GM19193 (cell line): ENCODE measurements around the gene UCK1.

Source experiments
- POLR2A ChIP-seq: IDR thresholded peaks from 4 replicates; pipeline ENCODE4 v1.6.1; 2011; ENCODE audit not compliant: insufficient read depth, insufficient read length; ENCODE audit errors: extremely low read depth

UCK1 gene

DNA sequence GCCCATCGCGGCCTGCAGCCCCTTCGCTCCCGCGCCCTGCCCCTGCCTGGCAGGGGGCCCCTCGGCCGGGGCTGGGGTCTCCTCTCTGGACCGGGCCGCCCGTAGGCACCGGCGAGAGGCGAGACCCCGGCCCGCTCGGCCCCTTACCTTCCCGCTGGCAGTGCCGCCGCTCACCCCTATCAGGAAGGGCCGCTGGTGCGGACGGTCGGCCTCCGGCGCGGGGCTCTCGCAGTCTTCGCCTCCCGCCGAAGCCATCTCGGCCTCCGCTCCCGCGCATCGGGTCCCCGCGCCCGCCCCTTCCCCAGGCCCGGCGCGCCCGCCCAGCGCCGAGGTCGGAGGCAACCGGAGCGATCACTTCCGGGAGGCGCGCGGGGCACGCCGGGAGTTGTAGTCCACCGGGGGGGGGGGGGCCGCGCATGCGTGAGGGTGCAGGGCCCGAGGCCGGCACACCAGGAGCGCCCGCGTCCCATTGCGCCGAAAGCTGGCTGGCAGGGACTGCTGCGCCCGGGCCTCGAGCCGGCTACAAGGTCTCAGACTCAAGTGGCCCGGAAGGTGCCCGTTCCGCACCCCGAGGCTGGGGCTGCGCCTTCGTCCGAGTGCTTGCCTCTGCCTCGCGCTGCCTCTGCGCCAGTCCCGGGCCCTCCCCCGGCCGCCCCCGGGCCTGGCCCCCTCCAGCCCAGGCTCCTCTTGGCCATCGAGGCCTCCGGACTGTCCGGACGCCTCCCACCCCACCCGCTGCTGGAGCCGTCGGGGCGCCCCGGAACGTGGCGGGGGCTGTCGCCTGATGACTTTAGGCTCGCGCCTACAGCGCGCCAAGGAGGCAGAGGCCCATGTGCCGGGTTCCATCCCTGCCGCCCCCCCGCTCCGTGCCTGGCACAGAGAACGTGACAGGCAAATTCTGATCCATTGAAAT, at the start of gene UCK1:
Gene UCK1, minus strand, starts transcription at position 344 of the 913 bp plus-strand sequence. Its CDS starts 89 bp downstream, at position 255.
- peak; percentile 54 for TF ChIP-seq POLR2A

DNA sequence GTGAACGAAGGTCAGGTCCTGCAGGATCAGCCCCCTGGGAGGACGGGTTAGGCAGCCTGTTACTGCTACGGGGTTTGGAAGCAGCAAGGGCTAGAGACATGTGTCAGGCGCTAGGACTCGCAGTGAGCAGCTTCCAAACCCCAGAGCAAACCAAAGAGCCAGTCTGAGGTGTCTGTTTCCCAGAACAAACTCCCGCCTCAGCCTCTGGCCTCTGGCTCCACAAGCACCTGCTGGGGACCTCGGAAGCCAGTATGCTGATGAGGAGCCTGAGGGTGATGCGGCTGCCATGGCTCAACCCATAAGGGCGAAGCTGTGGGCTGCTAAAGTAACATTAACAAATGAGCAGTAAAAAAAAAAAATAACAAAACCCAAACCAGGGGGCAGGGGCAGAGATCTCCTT, 49.3 kb upstream of the UCK1 start:
- TF ChIP-seq POLR2A, result no peak

DNA sequence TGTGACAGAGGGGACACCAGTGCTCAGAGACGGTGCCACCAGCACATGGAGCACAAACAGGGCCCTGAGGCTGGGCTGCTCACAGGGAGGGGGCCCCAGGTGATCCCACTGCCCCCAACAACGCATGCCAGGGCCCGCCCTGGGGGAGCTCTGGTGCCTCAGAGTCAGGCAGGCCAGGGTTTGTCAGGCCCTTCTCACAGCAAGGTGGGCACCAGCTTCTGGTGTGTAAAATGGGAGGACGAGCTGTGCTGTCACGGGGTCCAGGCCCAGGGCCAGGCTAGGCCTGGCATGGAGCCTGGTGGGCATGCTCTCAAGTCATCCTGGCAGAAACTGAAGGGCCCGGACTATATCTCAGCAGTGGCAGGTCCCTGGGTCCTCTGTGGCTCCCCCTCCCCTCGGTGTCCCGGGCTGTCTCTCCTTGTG, 48.7 kb upstream of the UCK1 start:
- no peak for TF ChIP-seq POLR2A

DNA sequence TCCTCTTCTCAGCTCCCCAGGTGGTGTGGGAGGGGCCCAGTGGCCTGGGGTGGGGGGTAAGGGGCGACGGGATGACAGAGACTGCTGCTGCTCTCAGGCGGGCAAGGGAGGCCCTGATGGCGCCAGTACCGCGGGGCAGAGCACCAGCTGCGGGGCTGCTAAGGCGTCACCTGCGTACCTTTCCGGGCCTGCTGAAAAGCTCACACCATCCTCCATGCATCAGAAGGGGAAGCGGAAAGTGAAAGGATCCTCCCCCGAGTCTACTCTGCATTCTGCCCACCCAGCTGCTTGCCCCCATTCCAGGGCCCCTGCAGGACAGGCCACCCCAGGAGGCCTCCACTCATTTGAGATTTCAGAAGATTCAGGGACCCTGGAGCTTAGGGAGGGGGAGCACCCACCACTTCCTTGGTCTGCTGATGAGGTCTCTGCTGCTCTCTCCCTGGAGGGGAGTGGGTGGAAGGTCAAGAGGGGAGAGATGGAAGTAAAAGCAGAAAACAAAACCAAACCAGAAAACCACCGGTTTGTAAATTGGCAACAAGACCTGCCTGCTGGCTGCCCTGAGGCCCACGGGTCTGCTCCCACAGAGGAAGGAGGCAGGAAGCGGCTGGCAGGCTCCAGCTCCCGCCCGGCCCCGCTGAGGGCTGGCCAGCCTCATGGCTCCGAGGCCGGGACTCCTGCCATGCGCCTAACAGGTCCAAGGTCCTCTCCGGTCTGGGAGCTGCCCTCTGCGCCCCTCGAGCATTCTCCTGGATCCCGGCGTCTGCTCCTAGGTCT, 47.9 kb upstream of the UCK1 start:
- no peak for TF ChIP-seq POLR2A

DNA sequence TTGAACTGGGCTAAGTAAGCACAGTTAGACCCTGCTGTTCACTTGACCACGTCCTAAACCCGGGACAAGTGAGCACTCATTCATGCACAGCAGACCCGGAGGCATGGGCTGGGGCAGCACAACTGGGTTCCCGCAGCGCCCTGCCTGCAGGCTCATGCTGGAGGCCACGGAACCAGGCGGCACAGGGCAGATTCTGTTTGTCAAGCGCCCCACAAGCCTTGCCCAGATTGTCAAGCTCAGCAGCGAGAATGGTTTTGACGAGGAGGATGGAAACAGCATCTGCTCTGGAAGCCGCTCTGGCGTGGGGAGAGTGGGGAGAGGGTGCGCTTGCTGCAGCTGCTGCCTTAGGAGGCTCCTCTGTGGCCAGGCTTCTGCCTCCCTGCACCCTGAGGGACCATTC, 47.0 kb upstream of the UCK1 start:
- no peak for TF ChIP-seq POLR2A

DNA sequence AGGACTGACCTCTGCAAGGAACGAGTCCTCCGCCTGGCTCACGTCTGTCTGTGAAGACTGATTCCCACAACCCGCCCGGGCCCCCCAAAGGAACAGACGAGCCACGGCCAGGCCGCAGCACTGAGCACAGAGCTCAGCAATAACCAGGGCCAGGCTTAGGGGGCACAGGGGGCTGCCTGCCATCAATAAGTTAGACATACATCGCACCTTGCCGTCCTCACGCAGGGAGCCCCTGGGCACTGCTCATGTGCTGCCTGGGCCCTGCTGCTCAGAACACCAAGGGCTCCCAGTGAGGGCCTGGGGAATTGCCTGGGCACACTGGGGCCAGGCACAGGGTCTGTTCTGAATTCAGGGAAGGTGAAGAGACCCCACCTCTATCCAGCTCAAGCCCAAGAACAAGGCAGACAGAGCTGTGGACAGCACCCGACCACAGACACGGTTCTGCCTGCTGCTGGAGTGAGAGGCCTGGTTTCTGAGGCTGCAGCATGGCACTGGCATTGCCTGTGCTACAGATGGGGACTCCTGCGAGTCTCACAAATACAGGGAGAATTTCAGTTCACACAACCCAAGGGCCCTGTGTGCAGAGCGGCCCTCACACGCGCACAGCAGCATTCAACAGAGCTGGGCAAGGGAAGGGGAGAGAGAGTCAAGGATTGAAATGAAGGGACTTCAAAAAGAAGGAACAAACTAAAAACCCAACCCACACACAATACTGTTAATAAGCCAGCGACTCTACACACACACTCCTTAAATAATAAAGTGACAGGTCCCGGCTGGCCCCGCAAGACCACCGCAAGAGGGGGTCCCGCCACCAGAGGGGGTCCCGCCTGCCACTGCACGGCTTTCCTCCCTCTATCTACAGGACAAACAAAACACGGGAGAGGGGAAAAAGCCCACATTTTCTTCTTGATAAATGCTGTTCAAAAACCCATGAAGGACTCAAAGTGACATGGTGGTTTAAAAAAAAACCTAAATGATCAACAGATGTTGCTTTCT, 46.2 kb upstream of the UCK1 start:
- TF ChIP-seq POLR2A, result no peak

DNA sequence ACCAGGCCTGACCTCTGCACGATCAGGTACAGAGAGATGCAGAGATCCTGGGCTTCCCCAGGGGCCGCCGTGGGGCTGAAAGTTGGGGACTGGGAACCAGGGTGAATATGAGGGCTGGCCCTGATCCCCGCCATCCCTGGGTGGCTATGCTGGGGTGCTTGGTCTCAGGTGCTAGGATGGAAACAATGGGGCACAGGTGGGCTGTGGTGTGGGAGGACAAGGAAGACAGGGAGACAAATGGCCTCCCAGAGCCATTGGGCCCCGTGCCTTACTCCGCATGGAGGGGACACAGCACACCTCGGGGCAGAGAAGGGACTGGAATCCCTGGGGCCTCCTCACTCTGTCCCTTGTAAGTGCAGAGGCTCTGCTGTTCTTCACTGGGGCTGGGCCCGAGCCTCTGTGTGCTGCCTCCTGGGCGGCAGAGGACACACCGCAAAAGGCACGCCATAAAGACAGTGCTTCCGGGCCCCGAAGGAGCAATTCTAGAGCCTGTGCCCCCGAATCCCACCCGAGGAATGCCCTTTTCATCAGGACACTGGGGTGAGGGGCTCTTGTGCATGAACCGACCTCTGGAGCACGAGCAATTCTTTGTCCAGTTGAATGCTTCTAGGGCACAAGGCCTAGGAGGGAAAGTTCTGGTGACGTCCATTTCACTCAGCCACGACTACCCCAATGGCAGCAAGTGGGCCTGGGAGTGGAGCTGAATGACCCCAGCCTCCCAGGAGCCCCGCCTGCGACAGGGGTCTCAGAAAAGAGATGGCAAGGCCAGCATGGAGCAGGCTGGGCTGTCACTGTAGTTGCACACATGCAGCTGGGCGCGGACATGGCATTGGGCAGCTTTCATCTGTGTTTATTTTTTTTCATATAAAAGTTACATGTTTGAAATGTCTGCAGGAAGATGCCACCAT, 45.1 kb upstream of the UCK1 start:
- no peak for TF ChIP-seq POLR2A

DNA sequence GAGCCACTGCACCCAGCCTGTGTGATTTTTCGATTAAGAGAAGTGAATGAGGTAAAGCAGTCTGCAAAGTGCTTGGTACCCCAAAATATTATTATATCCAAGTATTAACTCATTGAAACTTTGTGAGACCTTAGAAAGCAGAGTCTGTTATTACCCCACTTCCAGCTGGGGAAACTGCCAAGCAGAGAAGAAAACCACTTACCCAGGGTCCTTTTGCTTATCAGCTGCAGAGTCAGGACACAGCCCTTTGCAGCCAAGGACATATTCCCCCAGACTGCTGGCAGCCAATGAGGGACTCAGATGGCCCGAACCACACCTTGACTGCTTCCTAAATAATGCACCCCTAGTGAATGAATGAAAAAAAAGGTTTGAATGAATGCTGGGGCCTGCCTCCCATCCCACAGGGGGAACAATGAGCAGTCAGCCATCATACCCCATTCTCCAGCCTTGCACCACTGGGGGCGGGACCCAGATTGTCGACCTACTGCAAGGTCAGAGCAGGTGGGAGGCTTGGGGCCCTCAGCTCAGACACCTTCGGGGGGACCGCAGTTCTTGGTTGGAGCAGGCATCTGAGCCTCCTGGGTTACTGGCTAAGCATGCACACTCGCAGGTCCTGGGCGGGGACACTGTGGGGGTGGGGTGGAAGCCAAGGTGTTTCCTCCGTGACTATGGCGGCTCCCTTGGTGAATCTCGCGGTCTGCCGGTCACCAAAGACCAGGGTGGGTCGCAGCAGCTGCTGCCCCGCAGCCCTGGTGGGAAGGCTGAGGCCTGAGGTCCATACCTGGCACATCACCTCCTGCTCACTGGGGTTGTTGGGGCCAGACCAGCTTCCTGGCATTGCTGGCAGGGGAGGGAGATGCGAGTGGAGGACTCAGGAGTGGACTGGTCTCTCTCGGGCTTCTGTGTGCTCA, 43.9 kb upstream of the UCK1 start:
- TF ChIP-seq POLR2A, result no peak

DNA sequence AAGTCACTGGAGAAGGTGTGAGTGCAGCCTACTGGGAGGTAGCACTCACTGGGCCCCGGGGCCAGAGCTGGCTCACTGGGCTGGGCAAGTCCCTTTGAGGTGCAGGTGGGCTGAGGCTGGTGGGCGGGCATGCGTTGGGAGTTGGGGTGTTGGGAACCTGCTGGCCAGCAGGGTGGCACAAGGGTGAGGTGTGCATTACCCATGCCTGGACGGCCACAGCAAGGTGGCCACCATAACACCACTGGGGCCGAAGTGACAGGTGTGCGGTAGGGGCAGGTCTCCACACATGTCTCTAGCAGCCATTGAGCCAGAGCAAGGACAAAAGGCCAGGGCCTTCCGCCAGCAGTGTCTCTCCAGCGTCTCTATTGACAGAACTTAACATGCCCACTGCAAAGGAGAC, 36.8 kb upstream of the UCK1 start:
- no peak for TF ChIP-seq POLR2A

DNA sequence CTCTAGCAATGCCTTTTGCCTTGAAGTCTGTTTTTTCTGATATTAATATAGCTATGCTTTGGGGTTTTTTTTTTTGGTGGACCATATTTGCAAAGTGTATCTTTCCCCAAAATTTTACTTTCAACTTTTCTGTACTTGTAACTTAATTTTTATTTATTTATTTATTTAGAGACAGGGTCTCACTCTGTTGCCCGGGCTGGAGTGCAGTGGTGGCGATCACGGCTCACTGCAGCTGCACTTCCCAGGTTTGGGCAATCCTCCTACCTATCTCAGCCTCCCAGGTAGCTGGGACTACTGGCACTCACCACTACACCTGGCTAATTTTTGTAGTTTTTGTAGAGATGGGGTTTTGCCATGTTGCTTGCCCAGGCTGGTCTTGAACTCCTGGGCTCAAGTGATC, 35.1 kb upstream of the UCK1 start:
- no peak for TF ChIP-seq POLR2A

DNA sequence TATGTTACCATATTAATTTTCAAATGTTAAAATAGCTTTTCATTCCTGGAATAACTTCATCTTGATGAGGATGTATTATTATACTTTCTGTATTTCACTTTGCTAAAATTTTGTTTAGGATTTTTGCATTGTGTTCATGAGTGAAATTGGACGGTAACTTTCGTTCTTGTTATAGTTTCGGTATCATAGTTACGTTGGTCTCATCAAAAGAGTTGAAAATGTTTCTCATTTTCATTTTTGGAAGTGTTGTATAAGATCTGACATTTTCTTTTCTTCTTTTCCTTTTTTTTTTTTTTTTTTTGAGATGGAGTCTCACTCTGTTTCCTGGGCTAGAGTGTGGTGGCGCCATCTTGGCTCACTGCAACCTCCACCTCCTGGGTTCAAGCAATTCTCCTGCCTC, 34.3 kb upstream of the UCK1 start:
- TF ChIP-seq POLR2A, result no peak

DNA sequence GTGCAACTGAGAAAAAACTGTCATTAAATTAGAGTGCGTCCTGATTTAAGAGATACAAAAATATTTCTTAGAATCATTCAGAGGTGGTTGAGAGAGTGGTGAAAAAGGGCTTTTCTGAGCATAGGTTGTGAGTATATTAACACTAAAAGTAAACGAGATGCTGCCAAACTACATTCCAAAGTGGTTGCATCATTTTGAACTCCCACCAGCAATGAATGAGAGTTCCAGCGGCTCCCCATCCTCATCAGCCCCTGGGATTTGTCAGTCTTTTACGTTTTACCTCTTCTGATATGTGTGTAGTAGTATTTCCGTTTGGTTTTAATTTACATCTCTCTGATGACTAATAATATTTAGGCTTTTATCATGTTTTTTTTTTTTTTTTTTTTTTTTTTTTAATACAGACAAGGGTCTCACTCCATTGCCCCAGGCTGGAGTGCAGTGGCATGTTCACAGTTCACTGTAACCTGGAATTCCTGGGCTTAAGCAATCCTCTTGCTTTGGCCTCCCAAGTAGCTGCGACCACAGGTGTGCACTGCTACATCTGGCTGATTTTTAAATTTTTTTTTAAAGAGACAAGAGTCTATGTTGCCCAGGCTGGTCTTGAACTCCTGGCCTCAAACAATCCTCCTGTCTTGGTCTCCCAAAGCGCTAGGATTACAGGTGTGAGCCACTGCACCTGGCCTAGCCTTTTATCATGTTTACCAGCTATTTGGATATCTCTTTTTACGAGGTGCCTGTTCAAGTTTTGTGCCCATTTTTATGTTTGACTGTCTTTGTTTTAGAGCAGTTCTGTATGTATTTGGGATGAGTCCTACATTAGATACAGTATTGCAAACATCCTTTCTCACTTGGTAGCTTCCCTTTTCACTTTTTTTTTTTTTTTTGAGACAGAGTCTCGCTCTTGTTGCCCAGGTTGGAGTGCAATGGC, 31.2 kb upstream of the UCK1 start:
- no peak for TF ChIP-seq POLR2A
